GM19372 (cell line): ENCODE measurements around the gene GJB4.
"Not testable (repeated sequence)": the region's sequence is repeated elsewhere in the genome, so short reads cannot be mapped to it uniquely, and the experiment has no call there.

Experiments
- ATAC-seq: cut with Tn5 transposase; IDR thresholded peaks from one replicate; pipeline ENCODE4 v1.9.1; 2021; ENCODE audit warnings: mild to moderate bottlenecking, low read depth, moderate library complexity; ENCODE audit not compliant: unreplicated experiment

The GJB4 gene

GRCh38 chr1:34759503-34760357 is at the start of gene GJB4:
Gene GJB4 (plus strand): TSS chr1:34759740. CDS start chr1:34761255, 1,515 bp downstream.
- ATAC-seq: no peak

- ATAC-seq: no peak
Measured at GRCh38 chr1:34710812-34711211, 48.7 kb upstream of the GJB4 start.

GRCh38 chr1:34711485-34711884 is 48.1 kb upstream of the GJB4 start:
- ATAC-seq: no peak

- ATAC-seq: no peak
Measured at GRCh38 chr1:34712007-34712688, 47.4 kb upstream of the GJB4 start.

- no peak for ATAC-seq
Measured at GRCh38 chr1:34713443-34713842, 46.1 kb upstream of the GJB4 start.

GRCh38 chr1:34714386-34714785 is 45.2 kb upstream of the GJB4 start:
- ATAC-seq: no peak

GRCh38 chr1:34715139-34715538 is 44.4 kb upstream of the GJB4 start:
- ATAC-seq: no peak

GRCh38 chr1:34721241-34721640 is 38.3 kb upstream of the GJB4 start:
- ATAC-seq: no peak

- ATAC-seq: no peak
Measured at GRCh38 chr1:34721646-34722355, 37.7 kb upstream of the GJB4 start.

- no peak for ATAC-seq
Measured at GRCh38 chr1:34726861-34727260, 32.7 kb upstream of the GJB4 start.

GRCh38 chr1:34730485-34730884 is 29.1 kb upstream of the GJB4 start:
- no peak for ATAC-seq

GRCh38 chr1:34732831-34733230 is 26.7 kb upstream of the GJB4 start:
- not testable (repeated sequence) for ATAC-seq

GRCh38 chr1:34736692-34737091 is 22.8 kb upstream of the GJB4 start:
- no peak for ATAC-seq

- ATAC-seq: not testable (repeated sequence)
Measured at GRCh38 chr1:34737236-34737635, 22.3 kb upstream of the GJB4 start.

- ATAC-seq: no peak
Measured at GRCh38 chr1:34739613-34740012, 19.9 kb upstream of the GJB4 start.

GRCh38 chr1:34740161-34740868 is 19.2 kb upstream of the GJB4 start:
- ATAC-seq: no peak

- peak; percentile 74 for ATAC-seq
Measured at GRCh38 chr1:34742667-34743270, 16.8 kb upstream of the GJB4 start.

GRCh38 chr1:34743775-34744174 is 15.8 kb upstream of the GJB4 start:
- no peak for ATAC-seq

- no peak for ATAC-seq
Measured at GRCh38 chr1:34744851-34745250, 14.7 kb upstream of the GJB4 start.

- no peak for ATAC-seq
Measured at GRCh38 chr1:34745666-34746065, 13.9 kb upstream of the GJB4 start.
